T47D (cell line): ENCODE measurements around the gene ZNF23.

ENCODE experiments used
- DNase-seq, 2 experiments: peaks; one replicate each; pipeline versions ENCODE4 v3.0.0 to v3.0.0-alpha.2; 2011 to 2012; ENCODE audit warnings: low read depth in 1 of 2, low spot score in 1 of 2
- JUND ChIP-seq: IDR thresholded peaks from 2 replicates; pipeline ENCODE4 v1.6.1; 2012; ENCODE audit warnings: low read depth
- in situ Hi-C: cut with HindIII; loops from 2 replicates; pipeline ENCODE4 v1.10.0; 2016; ENCODE audit warnings: low sequenced_read_pairs, low pct_unique_long_range_greater_than_20kb

ZNF23 gene

DNA sequence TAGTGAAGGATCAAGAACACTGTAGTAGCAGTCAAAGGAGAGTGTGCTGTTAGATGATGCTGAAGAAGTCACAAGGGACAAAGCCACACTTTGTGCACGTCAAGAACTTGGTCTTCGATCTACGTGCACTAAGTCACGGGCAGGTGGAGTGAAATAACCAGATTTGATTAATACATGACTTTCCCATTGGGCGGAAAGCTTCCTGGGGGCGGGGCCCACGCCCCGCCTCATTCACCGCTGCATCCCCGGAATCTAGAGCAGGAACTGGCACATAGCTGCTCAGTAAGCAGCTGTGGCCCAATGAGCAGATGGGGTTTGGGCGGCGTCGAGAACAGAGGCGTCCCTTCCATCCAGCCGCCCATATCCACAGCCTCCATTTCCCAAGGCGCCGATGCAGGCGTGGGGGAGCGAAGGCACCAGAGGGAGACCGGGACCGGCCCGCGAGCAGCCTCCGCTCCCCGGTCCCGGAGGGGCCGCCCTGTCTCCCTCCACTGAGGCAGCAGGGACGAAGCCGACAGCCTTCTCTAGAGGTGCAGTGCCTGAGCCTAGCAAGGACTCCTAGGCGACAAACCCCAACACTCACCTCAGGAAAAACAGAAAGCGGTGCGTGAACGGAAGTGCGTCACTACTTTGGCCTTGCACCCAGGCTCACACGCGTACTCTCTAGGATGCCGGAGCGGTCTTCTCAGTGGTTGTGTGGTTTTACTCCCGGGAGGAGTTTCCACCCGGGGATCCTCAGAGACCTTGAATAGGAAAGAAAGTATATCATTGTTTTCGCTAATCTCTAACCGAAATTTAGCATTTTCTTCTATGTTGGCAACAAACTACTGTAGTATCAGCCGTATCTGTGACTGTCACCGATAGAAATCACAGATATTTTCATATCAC lies 22.2 kb upstream of the ZNF23 start:
- TF ChIP-seq JUND = no peak

GRCh38 chr16:71482569-71482968 lies 20.5 kb upstream of the ZNF23 start:
- no peak for TF ChIP-seq JUND
- in situ Hi-C loops = no loop called here
- DNase-seq = no peak

More for the DNA sequence above, 22.2 kb upstream of the ZNF23 start:
- DNase-seq = peak; percentile 71 to 93
- in situ Hi-C loops = no loop called here

DNA sequence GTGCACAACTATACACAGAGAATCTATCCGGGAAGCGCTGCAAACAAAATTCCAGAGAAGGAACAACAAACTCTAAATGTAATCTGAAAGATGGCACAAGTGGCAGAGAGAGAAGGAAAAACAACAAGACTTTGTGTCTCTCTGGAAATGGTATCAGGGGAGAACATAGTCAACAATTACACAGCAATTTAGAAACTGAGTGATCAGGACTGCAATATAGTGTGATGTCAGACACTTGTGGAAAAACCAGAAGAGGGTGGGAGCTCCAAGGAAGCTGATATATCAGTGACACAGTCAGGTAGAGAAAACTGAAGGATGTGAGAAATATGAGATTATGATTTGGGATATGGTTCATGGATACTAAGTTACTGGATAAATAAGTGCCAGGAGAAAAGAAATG lies 18.9 kb upstream of the ZNF23 start:
- no peak for TF ChIP-seq JUND
- DNase-seq = no peak
- in situ Hi-C loops = no loop called here

DNA sequence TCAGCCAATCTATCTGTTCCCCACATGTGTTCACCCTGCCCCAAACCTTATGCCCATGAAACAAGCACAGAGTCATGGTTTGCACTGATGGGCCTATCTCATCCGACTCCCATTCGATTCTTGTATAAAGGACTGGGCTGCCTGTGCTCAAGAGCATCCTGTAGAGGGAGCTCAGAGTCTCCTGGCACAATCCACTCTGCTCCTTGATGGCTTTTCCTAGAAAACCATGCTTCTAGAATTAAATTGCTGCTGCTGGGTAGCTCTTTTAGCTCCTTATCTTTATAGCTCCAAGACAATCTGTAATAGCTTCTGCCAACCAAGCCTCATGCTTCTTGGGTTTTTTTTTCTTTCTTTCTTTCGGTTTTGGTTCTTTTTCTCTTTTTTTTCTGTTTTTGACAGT lies 17.4 kb upstream of the ZNF23 start:
- in situ Hi-C loops = no loop called here
- no peak for TF ChIP-seq JUND
- DNase-seq = peak in 1 of 2 experiments; percentile 53

DNA sequence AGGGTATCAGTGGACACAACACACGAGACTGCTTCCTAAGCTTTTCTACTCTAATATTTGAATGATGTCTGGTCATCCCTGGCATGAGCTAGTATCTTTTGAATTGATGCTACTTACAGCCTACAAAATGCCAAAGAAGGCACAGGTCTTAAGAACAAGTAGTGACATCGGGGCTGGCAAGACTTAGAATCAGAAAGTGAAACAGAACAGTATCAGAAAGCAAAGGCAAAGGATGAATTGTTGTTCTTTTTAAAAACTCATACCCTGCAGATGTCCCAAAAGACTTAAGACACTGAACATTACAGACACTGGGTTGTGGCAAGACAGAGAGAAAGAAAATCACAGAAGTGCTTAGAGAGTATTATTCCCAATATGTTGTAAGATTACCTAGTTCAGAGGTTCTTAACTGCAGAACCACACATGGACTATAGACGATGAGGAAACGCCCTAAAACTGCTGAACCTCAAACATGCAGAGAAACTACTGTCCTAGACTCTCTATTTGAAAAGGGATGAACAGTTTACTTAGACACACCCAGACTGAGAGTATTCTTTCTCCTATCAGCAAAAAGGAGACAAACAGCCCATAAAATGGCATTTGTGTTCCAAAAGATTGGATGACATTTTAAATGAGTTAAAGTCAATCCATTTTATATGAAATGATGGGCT lies 14.5 kb upstream of the ZNF23 start:
- TF ChIP-seq JUND = no peak
- DNase-seq = no peak
- in situ Hi-C loops = no loop called here

DNA sequence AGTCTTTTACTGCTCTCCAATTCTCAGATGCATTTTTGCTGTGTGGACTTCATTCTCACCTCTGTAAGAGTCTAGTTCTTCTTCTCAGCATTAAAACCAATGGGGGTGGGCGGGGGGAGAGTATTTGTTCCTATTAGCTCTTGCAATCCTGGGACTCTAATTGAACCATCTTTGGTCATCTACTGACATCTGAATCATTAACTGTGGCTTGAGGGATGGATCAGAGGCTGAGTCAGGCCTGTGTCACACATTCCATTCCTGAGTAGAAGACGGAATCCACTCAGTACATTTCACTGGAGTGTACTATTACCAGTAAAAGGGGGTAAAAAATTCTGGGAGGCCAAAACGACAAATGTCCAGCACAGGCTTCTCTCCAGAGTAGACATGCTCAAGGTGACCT lies 12.8 kb upstream of the ZNF23 start:
- no peak for TF ChIP-seq JUND
- in situ Hi-C loops = no loop called here
- DNase-seq = no peak

- TF ChIP-seq JUND = no peak
- DNase-seq = no peak
- in situ Hi-C loops = no loop called here
These were observed 11.8 kb upstream of the ZNF23 start for GRCh38 chr16:71473891-71474290.

DNA sequence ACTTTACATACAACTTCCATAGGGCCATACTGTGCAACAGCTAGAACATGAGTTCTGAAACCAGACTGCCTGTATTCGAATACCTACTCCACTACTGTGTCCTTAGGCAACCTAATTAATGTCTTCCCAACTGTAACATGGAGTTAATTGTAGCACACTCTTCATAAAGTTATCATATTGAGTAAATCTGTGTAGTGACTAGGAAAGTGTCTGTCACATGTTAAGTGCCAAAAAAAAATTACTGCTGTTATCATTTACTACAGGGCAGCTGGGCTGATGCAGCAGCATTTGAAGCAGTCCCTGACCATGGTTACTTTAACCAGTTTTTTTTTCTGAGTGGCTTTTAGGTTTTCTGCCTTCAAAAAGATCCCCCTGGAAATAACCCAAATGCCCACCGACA lies 10.9 kb upstream of the ZNF23 start:
- in situ Hi-C loops = no loop called here
- no peak for TF ChIP-seq JUND
- no peak for DNase-seq

DNA sequence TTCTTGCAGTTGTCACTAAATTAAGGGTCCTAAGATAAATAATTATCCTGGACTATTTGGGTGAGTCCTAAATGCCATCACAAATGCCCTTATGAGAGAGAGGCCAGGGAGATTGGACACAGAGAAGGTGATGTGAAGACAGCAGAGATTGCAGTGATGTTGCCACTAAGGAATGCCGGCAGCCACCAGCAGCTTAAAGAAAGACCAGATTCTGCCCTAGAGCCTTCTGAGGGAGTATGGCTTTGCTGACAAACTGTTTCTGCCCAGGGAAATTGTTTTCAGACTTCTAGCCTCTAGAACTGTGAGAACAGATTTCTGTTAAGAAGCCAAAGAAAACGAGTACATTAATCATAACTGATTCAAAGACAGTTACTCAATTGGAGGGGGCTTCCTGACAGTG lies 10.0 kb upstream of the ZNF23 start:
- no peak for TF ChIP-seq JUND
- no peak for DNase-seq
- in situ Hi-C loops = no loop called here

GRCh38 chr16:71467810-71468209 lies 5.8 kb upstream of the ZNF23 start:
- peak; percentile 42 to 76 for DNase-seq
- in situ Hi-C loops = no loop called here
- TF ChIP-seq JUND = no peak

DNA sequence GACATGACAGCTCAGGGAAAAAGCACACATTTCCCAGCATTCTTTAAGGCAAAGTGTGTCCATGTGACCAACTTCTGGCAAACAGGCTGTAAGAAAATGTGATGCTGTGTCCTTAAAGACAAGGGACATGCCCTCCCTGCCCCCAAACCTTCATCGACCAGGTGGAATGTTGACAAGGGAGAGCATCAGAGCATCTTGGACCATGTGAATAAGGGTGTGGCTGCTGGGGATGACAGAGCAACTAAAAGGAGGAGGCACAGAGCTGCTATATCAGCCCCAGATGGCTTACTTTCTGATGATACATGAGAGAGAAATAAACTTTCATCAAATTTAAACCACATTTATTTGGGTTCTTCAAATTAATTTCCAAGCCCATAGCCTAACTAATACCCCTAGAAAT lies 2.2 kb upstream of the ZNF23 start:
- no peak for DNase-seq
- in situ Hi-C loops = no loop called here
- TF ChIP-seq JUND = no peak

- in situ Hi-C loops = no loop called here
- DNase-seq = no peak
- no peak for TF ChIP-seq JUND
These were observed 1.1 kb downstream of the ZNF23 start for GRCh38 chr16:71460941-71461340.

- in situ Hi-C loops = no loop called here
- no peak for TF ChIP-seq JUND
- DNase-seq = no peak
These were observed 1.8 kb downstream of the ZNF23 start for GRCh38 chr16:71460236-71460635.

- in situ Hi-C loops = no loop called here
- DNase-seq = no peak
- no peak for TF ChIP-seq JUND
These were observed 2.5 kb downstream of the ZNF23 start for GRCh38 chr16:71459510-71459909.
